ENCODE data around the gene EHBP1.

EHBP1 gene

GRCh38 chr2:62871506-62871905, 166.0 kb downstream of the EHBP1 start:
- Histone ChIP-seq H2BK15ac (ENCODE audit: low read length) (no peak overlapping the region), H2BK12ac (ENCODE audit: low read length) (no peak overlapping the region)

GRCh38 chr2:62873603-62874002, 168.1 kb downstream of the EHBP1 start:
- Histone ChIP-seq H3K4ac (ENCODE audit: low read length) (no peak overlapping the region), H3K79me1 (ENCODE audit: low read depth, low read length) (no peaks in the 10 kb centered on the region), H3K27ac (replicated peaks; ENCODE audit: low read length) (no peak overlapping the region), H2BK120ac (ENCODE audit: low read depth, low read length) (no peak overlapping the region), H2BK5ac (ENCODE audit: low read length) (no peak overlapping the region), H2BK12ac (ENCODE audit: low read length) (no peak overlapping the region), H3K4me1 (ENCODE audit: control insufficient read depth in 2 of 2, insufficient read depth in 1 of 2, low read depth in 1 of 2, low read length in 2 of 2) (no peaks in the 10 kb centered on the region), H3K9ac (ENCODE audit: low read depth, low read length, poor library complexity) (no peak overlapping the region), H3K18ac (ENCODE audit: low read length) (no peak overlapping the region), H3K14ac (ENCODE audit: low read length) (no peak overlapping the region), H3K23ac (ENCODE audit: low read depth, low read length, poor library complexity) (no peak overlapping the region), H3K4me3 (ENCODE audit: low read length in 2 of 2) (no peak overlapping the region), H3K27me3 (ENCODE audit: control insufficient read depth in 3 of 3, insufficient read depth in 3 of 3, low read depth in 1 of 3, low read length in 3 of 3) (no peaks in the 10 kb centered on the region), H4K91ac (ENCODE audit: low read depth, low read length, poor library complexity) (no peak overlapping the region), H4K8ac (ENCODE audit: low read depth, low read length) (no peak overlapping the region), H2BK15ac (ENCODE audit: low read length) (no peak overlapping the region), H3K9me3 (replicated peaks in 1 of 2; ENCODE audit: control insufficient read depth in 2 of 2, insufficient read depth in 1 of 2, low read depth in 1 of 2, low read length in 2 of 2) (peaks cover 4 to 53% of the 10 kb centered on the region in 2 donors), H3K4me2 (ENCODE audit: insufficient read depth, low read length, poor library complexity, severe bottlenecking) (no peak overlapping the region), H2AK5ac (ENCODE audit: low read depth, low read length) (no peak overlapping the region), H2AFZ (ENCODE audit: low read length) (no peak overlapping the region), H3K36me3 (replicated peaks in 1 of 2; ENCODE audit: control insufficient read depth in 2 of 2, insufficient read depth in 2 of 2, low read length in 2 of 2) (peaks cover 11 to 46% of the 10 kb centered on the region in 2 donors)
- no CpG with 5 or more reads among the region's 3 CpGs for WGBS, 2 donors (ENCODE audit: extremely low coverage in 2 of 2, insufficient read length in 2 of 2, insufficient replicate concordance in 1 of 2)
- no peak for DNase-seq (ENCODE audit: low spot score)

More at GRCh38 chr2:62871506-62871905, 166.0 kb downstream of the EHBP1 start:
- Histone ChIP-seq H2AK5ac (ENCODE audit: low read depth, low read length) (no peak overlapping the region), H3K18ac (ENCODE audit: low read length) (no peak overlapping the region), H3K9ac (ENCODE audit: low read depth, low read length, poor library complexity) (no peak overlapping the region), H3K79me1 (ENCODE audit: low read depth, low read length) (no peaks in the 10 kb centered on the region), H2AFZ (ENCODE audit: low read length) (no peak overlapping the region), H4K91ac (ENCODE audit: low read depth, low read length, poor library complexity) (no peak overlapping the region), H3K23ac (ENCODE audit: low read depth, low read length, poor library complexity) (no peak overlapping the region), H3K27me3 (ENCODE audit: control insufficient read depth in 3 of 3, insufficient read depth in 3 of 3, low read depth in 1 of 3, low read length in 3 of 3) (no peaks in the 10 kb centered on the region), H3K4me2 (ENCODE audit: insufficient read depth, low read length, poor library complexity, severe bottlenecking) (no peak overlapping the region), H3K36me3 (replicated peaks in 1 of 2; ENCODE audit: control insufficient read depth in 2 of 2, insufficient read depth in 2 of 2, low read length in 2 of 2) (peaks cover 8 to 33% of the 10 kb centered on the region in 2 donors), H2BK5ac (ENCODE audit: low read length) (no peak overlapping the region), H3K4me3 (ENCODE audit: low read length in 2 of 2) (no peak overlapping the region), H3K4ac (ENCODE audit: low read length) (no peak overlapping the region), H3K14ac (ENCODE audit: low read length) (no peak overlapping the region), H3K27ac (replicated peaks; ENCODE audit: low read length) (no peak overlapping the region), H2BK120ac (ENCODE audit: low read depth, low read length) (no peak overlapping the region), H4K8ac (ENCODE audit: low read depth, low read length) (no peak overlapping the region), H3K4me1 (ENCODE audit: control insufficient read depth in 2 of 2, insufficient read depth in 1 of 2, low read depth in 1 of 2, low read length in 2 of 2) (no peaks in the 10 kb centered on the region), H3K9me3 (replicated peaks in 1 of 2; ENCODE audit: control insufficient read depth in 2 of 2, insufficient read depth in 1 of 2, low read depth in 1 of 2, low read length in 2 of 2) (peaks cover 4 to 32% of the 10 kb centered on the region in 2 donors)
- DNase-seq (ENCODE audit: low spot score), result no peak
- no CpG with 5 or more reads among the region's 1 CpG for WGBS, 2 donors (ENCODE audit: extremely low coverage in 2 of 2, insufficient read length in 2 of 2, insufficient replicate concordance in 1 of 2)

- no peak overlapping the region for H2AFZ ChIP-seq (ENCODE audit: low read length)
- peak overlapping the region; percentile 36 for H3K9ac ChIP-seq (ENCODE audit: low read depth, low read length, poor library complexity)
- peak overlapping the region; percentile 52 for H3K23ac ChIP-seq (ENCODE audit: low read depth, low read length, poor library complexity)
- H3K4me3 ChIP-seq (ENCODE audit: low read length in 2 of 2), result peak overlapping the region in 1 of 2 donors; percentile 77
- no peak overlapping the region for H3K4ac ChIP-seq (ENCODE audit: low read length)
- H4K91ac ChIP-seq (ENCODE audit: low read depth, low read length, poor library complexity), result no peak overlapping the region
- H2BK15ac ChIP-seq (ENCODE audit: low read length), result no peak overlapping the region
- no peak overlapping the region for H3K27ac ChIP-seq (replicated peaks; ENCODE audit: low read length)
- peaks cover 11 to 53% of the 10 kb centered on the region in 2 donors for H3K36me3 ChIP-seq (replicated peaks in 1 of 2; ENCODE audit: control insufficient read depth in 2 of 2, insufficient read depth in 2 of 2, low read length in 2 of 2)
- no CpG with 5 or more reads among the region's 6 CpGs for WGBS, 2 donors (ENCODE audit: extremely low coverage in 2 of 2, insufficient read length in 2 of 2, insufficient replicate concordance in 1 of 2)
- no peak overlapping the region for H2BK12ac ChIP-seq (ENCODE audit: low read length)
- no peak overlapping the region for H2AK5ac ChIP-seq (ENCODE audit: low read depth, low read length)
- H3K9me3 ChIP-seq (replicated peaks in 1 of 2; ENCODE audit: control insufficient read depth in 2 of 2, insufficient read depth in 1 of 2, low read depth in 1 of 2, low read length in 2 of 2), result peaks cover 4 to 61% of the 10 kb centered on the region in 2 donors
- H3K27me3 ChIP-seq (ENCODE audit: control insufficient read depth in 3 of 3, insufficient read depth in 3 of 3, low read depth in 1 of 3, low read length in 3 of 3), result no peaks in the 10 kb centered on the region
- H2BK5ac ChIP-seq (ENCODE audit: low read length), result no peak overlapping the region
- H4K8ac ChIP-seq (ENCODE audit: low read depth, low read length), result no peak overlapping the region
- H3K4me1 ChIP-seq (ENCODE audit: control insufficient read depth in 2 of 2, insufficient read depth in 1 of 2, low read depth in 1 of 2, low read length in 2 of 2), result no peaks in the 10 kb centered on the region
- no peak overlapping the region for H3K4me2 ChIP-seq (ENCODE audit: insufficient read depth, low read length, poor library complexity, severe bottlenecking)
- H3K14ac ChIP-seq (ENCODE audit: low read length), result peak overlapping the region; percentile 42
- DNase-seq (ENCODE audit: low spot score), result no peak
- no peaks in the 10 kb centered on the region for H3K79me1 ChIP-seq (ENCODE audit: low read depth, low read length)
- H2BK120ac ChIP-seq (ENCODE audit: low read depth, low read length), result no peak overlapping the region
- H3K18ac ChIP-seq (ENCODE audit: low read length), result peak overlapping the region; percentile 5
Observed at GRCh38 chr2:62874881-62875383, 169.4 kb downstream of the EHBP1 start.

- Histone ChIP-seq H3K4me2 (ENCODE audit: insufficient read depth, low read length, poor library complexity, severe bottlenecking) (no peak overlapping the region), H2BK5ac (ENCODE audit: low read length) (no peak overlapping the region), H2BK12ac (ENCODE audit: low read length) (no peak overlapping the region), H3K36me3 (replicated peaks in 1 of 2; ENCODE audit: control insufficient read depth in 2 of 2, insufficient read depth in 2 of 2, low read length in 2 of 2) (peaks cover 4 to 36% of the 10 kb centered on the region in 2 donors), H3K14ac (ENCODE audit: low read length) (no peak overlapping the region), H3K27me3 (ENCODE audit: control insufficient read depth in 3 of 3, insufficient read depth in 3 of 3, low read depth in 1 of 3, low read length in 3 of 3) (no peaks in the 10 kb centered on the region), H3K4me3 (ENCODE audit: low read length in 2 of 2) (no peak overlapping the region), H2BK120ac (ENCODE audit: low read depth, low read length) (no peak overlapping the region), H3K4me1 (ENCODE audit: control insufficient read depth in 2 of 2, insufficient read depth in 1 of 2, low read depth in 1 of 2, low read length in 2 of 2) (no peaks in the 10 kb centered on the region), H3K9ac (ENCODE audit: low read depth, low read length, poor library complexity) (no peak overlapping the region), H2AK5ac (ENCODE audit: low read depth, low read length) (no peak overlapping the region), H3K4ac (ENCODE audit: low read length) (no peak overlapping the region), H4K8ac (ENCODE audit: low read depth, low read length) (no peak overlapping the region), H2BK15ac (ENCODE audit: low read length) (no peak overlapping the region), H3K18ac (ENCODE audit: low read length) (no peak overlapping the region), H2AFZ (ENCODE audit: low read length) (no peak overlapping the region), H3K79me1 (ENCODE audit: low read depth, low read length) (no peaks in the 10 kb centered on the region), H3K9me3 (replicated peaks in 1 of 2; ENCODE audit: control insufficient read depth in 2 of 2, insufficient read depth in 1 of 2, low read depth in 1 of 2, low read length in 2 of 2) (peaks cover 0 to 39% of the 10 kb centered on the region in 2 donors), H3K23ac (ENCODE audit: low read depth, low read length, poor library complexity) (no peak overlapping the region), H3K27ac (replicated peaks; ENCODE audit: low read length) (no peak overlapping the region), H4K91ac (ENCODE audit: low read depth, low read length, poor library complexity) (no peak overlapping the region)
- WGBS, 2 donors (ENCODE audit: extremely low coverage in 2 of 2, insufficient read length in 2 of 2, insufficient replicate concordance in 1 of 2), result no CpG with 5 or more reads among the region's 4 CpGs
- no peak for DNase-seq (ENCODE audit: low spot score)
Observed at GRCh38 chr2:62881162-62881795, 175.8 kb downstream of the EHBP1 start.
